ENCODE results near the gene DOK7.
"Not testable (repeated sequence)": the region's sequence is repeated elsewhere in the genome, so short reads cannot be mapped to it uniquely, and the experiment has no call there.

DOK7 gene

GRCh38 chr4:3530051-3530450 is 66.9 kb downstream of the DOK7 start:
- FAIRE-seq (no peak), DNase-seq (ENCODE audit: insufficient read length, low spot score) (no peak)

GRCh38 chr4:3530663-3531254 is 67.7 kb downstream of the DOK7 start:
- no peak for FAIRE-seq
- DNase-seq (ENCODE audit: insufficient read length, low spot score), result no peak

GRCh38 chr4:3531318-3531878 is 68.3 kb downstream of the DOK7 start:
- FAIRE-seq, result peak; percentile 35
- DNase-seq (ENCODE audit: insufficient read length, low spot score), result no peak

- DNase-seq (ENCODE audit: insufficient read length, low spot score) (peak; percentile 100), FAIRE-seq (peak; percentile 86)
Observed at GRCh38 chr4:3531879-3532750, 69.0 kb downstream of the DOK7 start, which contains the start of gene LRPAP1. Gene LRPAP1, minus strand, starts transcription at chr4:3532422. Its CDS starts 10 bp downstream, at chr4:3532412.

DNA sequence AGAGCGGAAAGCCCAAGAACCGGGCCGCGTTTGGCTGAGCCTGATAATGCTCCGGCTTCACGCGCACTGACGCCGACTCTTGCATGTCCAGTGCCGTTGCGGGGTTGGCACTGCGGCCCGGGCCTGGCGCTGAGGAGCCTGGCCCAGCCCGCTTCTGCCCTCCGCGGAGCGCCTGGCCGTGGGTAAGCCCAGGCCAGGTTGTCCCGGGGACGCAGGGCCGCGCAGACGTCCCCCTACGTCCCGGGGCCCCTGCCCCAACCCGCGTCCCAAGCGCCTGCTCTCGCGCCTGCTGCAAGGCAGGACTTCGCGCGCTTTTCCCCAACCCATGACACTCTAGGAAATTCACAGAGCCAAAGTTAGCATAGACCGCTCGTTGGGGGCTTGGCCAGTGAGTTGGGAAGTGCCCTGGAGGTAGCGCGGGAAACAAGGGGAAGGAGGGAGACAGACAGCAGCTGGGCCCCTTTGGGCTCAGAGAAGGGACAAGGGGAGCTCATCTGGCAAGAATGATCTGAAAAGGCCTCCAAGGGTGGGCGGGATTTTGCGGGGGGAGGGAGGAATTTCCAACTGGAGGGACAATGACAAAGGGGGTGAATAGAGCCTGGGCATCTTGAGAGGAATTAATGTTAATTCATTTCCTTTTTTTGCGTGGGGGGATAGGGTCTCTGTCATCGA is 69.8 kb downstream of the DOK7 start:
- FAIRE-seq, result peak; percentile 26

GRCh38 chr4:3533423-3533820 is 70.3 kb downstream of the DOK7 start:
- DNase-seq (ENCODE audit: insufficient read length, low spot score) (no peak), FAIRE-seq (no peak)

More for the DNA sequence above, 69.8 kb downstream of the DOK7 start:
- no peak for DNase-seq (ENCODE audit: insufficient read length, low spot score)

DNA sequence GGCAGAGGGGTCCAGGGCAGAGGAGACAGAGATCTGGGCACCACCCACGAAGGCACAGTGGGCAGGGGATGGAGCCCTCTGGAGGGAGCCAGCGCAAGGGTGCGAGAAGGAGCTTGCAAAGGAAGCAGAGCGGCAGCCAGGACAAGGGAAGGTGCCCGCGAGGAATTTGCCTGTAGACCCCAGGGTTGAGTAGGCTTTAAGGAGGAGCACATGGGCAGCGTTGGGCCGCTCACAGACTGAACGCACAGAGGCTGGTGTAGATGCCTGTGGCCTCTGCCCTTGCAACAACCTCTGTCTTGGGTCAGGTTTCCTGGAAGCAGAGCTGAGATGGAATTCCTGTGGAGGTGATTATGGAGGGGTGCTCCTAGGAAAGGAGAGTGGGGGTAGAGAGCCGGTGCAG is 72.7 kb downstream of the DOK7 start:
- not testable (repeated sequence) for FAIRE-seq; DNase-seq (ENCODE audit: insufficient read length, low spot score)

GRCh38 chr4:3538906-3539305 is 75.8 kb downstream of the DOK7 start:
- FAIRE-seq; DNase-seq (ENCODE audit: insufficient read length, low spot score): not testable (repeated sequence)

GRCh38 chr4:3543415-3543814 is 80.3 kb downstream of the DOK7 start:
- DNase-seq (ENCODE audit: insufficient read length, low spot score); FAIRE-seq: not testable (repeated sequence)
